HepG2 (cell line): ENCODE data around the gene ORMDL2. TPM values are rescaled to one million over a fixed set of nuclear protein-coding genes. Genes with fewer than 3 reads are reported as not detected.

Source experiments
- ATAC-seq: fragments of 200-7000 bp; cut with Tn5 transposase; 3 replicates; pipeline ENCODE4 v1.9.1; 2020; ENCODE audit warnings: mild to moderate bottlenecking, moderate library complexity
- Bru-seq: library from RNA; stranded (reverse); fragments of 400-500 nt; gene quantifications from one replicate; lab custom pipeline; 2021; lab: Mats Ljungman, UMichigan
- BruChase-seq, 2 experiments: library from RNA; stranded (reverse); fragments of 400-500 nt; gene quantifications; one replicate each; lab custom pipeline; 2021; lab: Mats Ljungman, UMichigan
- BruUV-seq: library from RNA; stranded (reverse); fragments of 400-500 nt; replicated peaks from 2 replicates; lab custom pipeline; 2021; lab: Mats Ljungman, UMichigan
- CTCF ChIA-PET: fragments of 300-600 bp; formaldehyde crosslinking; extraction: SDS; loops from one replicate; lab custom pipeline; 2021; ENCODE audit warnings: low total read pairs, inconsistent platforms, low intra/inter-chr PET ratio; lab: Yijun Ruan, JAX
- POLR2A ChIA-PET: fragments of 350-600 bp; sonication (Branson Sonifier 250); formaldehyde crosslinking; loops from one replicate; lab custom pipeline; 2020; ENCODE audit warnings: antibody characterized with exemption, inconsistent platforms; lab: Yijun Ruan, JAX
- DNase-seq: peaks from one replicate; pipeline ENCODE4 v3.0.0-alpha.2; 2015; ENCODE audit warnings: low spot score
- FAIRE-seq: peaks from 3 replicates; lab custom pipeline; 2011; peaks lifted over from hg19 to GRCh38; lab: Jason Lieb, UNC
- H2AFZ ChIP-seq: one replicate; pipeline ENCODE4 v1.6.1; 2011; ENCODE audit warnings: low read length, inconsistent platforms
- H3K27ac ChIP-seq: fragments of 300-600 bp; 3 replicates; pipeline ENCODE4 v1.8.0; 2011; ENCODE audit warnings: mixed run types, mild to moderate bottlenecking, mixed read lengths, low read length, inconsistent platforms; ENCODE audit not compliant: insufficient read depth; ENCODE audit errors: extremely low read length
- H3K27me3 ChIP-seq, 2 experiments: fragments of 200-600 bp in 1 of 2; 2 replicates in 1 of 2; 3 replicates in 1 of 2; pipeline versions ENCODE4 v1.6.0 to v1.8.0; 2011; ENCODE audit warnings: low read length in 2 of 2, mild to moderate bottlenecking in 2 of 2, moderate library complexity in 2 of 2, inconsistent platforms in 1 of 2; ENCODE audit not compliant: insufficient read depth in 2 of 2, control insufficient read depth in 1 of 2
- H3K36me3 ChIP-seq, 2 experiments: fragments of 200-600 bp in 1 of 2; replicated peaks in 1 of 2; 2 replicates in 1 of 2; 3 replicates in 1 of 2; pipeline versions ENCODE4 v1.5.1 to v1.8.0; 2011; ENCODE audit warnings: low read length in 2 of 2, inconsistent platforms in 1 of 2; ENCODE audit not compliant: insufficient read depth in 2 of 2, control insufficient read depth in 1 of 2
- H3K4me1 ChIP-seq: 2 replicates; pipeline ENCODE4 v1.5.1; 2012; ENCODE audit warnings: low read length, inconsistent platforms; ENCODE audit not compliant: insufficient read depth
- H3K4me2 ChIP-seq: 2 replicates; pipeline ENCODE4 v1.6.0; 2011; ENCODE audit warnings: low read depth, low read length, inconsistent platforms
- H3K4me3 ChIP-seq, 3 experiments: fragments of 200-600 bp in 1 of 3; sonication (generic), shearing (Covaris generic) in 1 of 3; replicated peaks in 1 of 3; 2 replicates each; pipeline ENCODE4 v1.5.1; 2011 to 2016; ENCODE audit warnings: low read length in 3 of 3, inconsistent platforms in 2 of 3, low read depth in 2 of 3, mild to moderate bottlenecking in 2 of 3, control low read depth in 1 of 3, mixed read lengths in 1 of 3; ENCODE audit not compliant: insufficient read depth in 1 of 3
- H3K79me2 ChIP-seq: one replicate; pipeline ENCODE4 v1.6.1; 2011; ENCODE audit warnings: low read length, inconsistent platforms; ENCODE audit not compliant: insufficient read depth
- H3K9ac ChIP-seq: 2 replicates; pipeline ENCODE4 v1.6.0; 2011; ENCODE audit warnings: mild to moderate bottlenecking, low read depth, low read length, inconsistent platforms; ENCODE audit not compliant: insufficient read depth
- H3K9me3 ChIP-seq: 2 replicates; pipeline ENCODE4 v1.5.1; 2012; ENCODE audit warnings: mild to moderate bottlenecking, low read length
- H4K20me1 ChIP-seq: 2 replicates; pipeline ENCODE4 v1.6.0; 2011; ENCODE audit warnings: inconsistent platforms, mild to moderate bottlenecking, low read length, moderate library complexity; ENCODE audit not compliant: insufficient read depth
- GATAD1 ChIP-seq: IDR thresholded peaks from 2 replicates; pipeline ENCODE4 v1.6.1; 2016; ENCODE audit warnings: missing genetic modification reagents, missing compliant biosample characterization
- HOXA3 ChIP-seq: sonication (generic); formaldehyde crosslinking; IDR thresholded peaks from 2 replicates; pipeline ENCODE4 v1.5.0; 2020; ENCODE audit warnings: missing genetic modification reagents
- IKZF1 ChIP-seq: fragments of 450-650 bp; IDR thresholded peaks from 2 replicates; pipeline ENCODE4 v1.7.1; 2016
- REL ChIP-seq: sonication (generic); formaldehyde crosslinking; conservative IDR thresholded peaks from 2 replicates; pipeline ENCODE4 v1.8.0; 2022; ENCODE audit warnings: mild to moderate bottlenecking, missing genetic modification reagents, moderate library complexity
- ZNF790 ChIP-seq: sonication (generic); formaldehyde crosslinking; IDR thresholded peaks from 2 replicates; pipeline ENCODE4 v1.8.0; 2022; ENCODE audit warnings: missing genetic modification reagents, mild to moderate bottlenecking, borderline replicate concordance
- WGBS: methylation state at CpG from one replicate; pipeline ENCODE4 v1.1.6; 2017; ENCODE audit warnings: low lambda C conversion rate; 5-methylcytosine and 5-hydroxymethylcytosine counted together
- in situ Hi-C: cut with HindIII; loops from 2 replicates; pipeline ENCODE4 v1.10.0; 2017; ENCODE audit warnings: low pct_unique_long_range_greater_than_20kb; ENCODE audit not compliant: extremely low pct_ligation_motif_present
- intact Hi-C: fragments of 100-400 bp; cut with micrococcal nuclease; formaldehyde crosslinking; loops from one replicate; pipeline ENCODE4 v1.10.0; 2022; ENCODE audit not compliant: unreplicated experiment
- long read RNA-seq, 2 experiments: library from RNA in 1 of 2; library from polyadenylated mRNA in 1 of 2; stranded (forward) in 1 of 2; unstranded in 1 of 2; transcript quantifications; one replicate each; pipeline ENCODE4 v2.0.0, GENCODE V29; 2019 to 2022
- polyA minus RNA-seq, 3 experiments: library from RNA; depleted of rRNA, polyadenylated mRNA; stranded (reverse); fragments of >200 nt; gene quantifications; 2 replicates each; pipeline ENCODE4 v1.2.3, GENCODE V29; 2011; ENCODE audit warnings: low replicate concordance in 1 of 3
- polyA plus RNA-seq, 8 experiments: library from polyadenylated mRNA; depleted of rRNA in 3 of 8; stranded (reverse) in 7 of 8; unstranded in 1 of 8; fragments of >200 nt; fragmentation: Illumina TruSeq in 4 of 8; extraction: Trizol in 4 of 8; gene quantifications; 2 replicates each; pipeline versions ENCODE4 v1.2.1 to v1.2.3, GENCODE V29; 2011 to 2016; ENCODE audit warnings: low read depth in 4 of 8, missing spikeins in 1 of 8, mixed read lengths in 1 of 8; ENCODE audit not compliant: insufficient read depth in 1 of 8
- total RNA-seq, 5 experiments: library from RNA; depleted of rRNA; stranded (reverse); fragments of >200 nt; fragmentation: Illumina TruSeq; extraction: Trizol; gene quantifications; 2 replicates each; pipeline ENCODE4 v1.2.3, GENCODE V29; 2016; ENCODE audit warnings: low read depth in 1 of 5
- TF ChIP-seq, protein P1 (sequence below): IDR thresholded peaks from 2 replicates; pipeline ENCODE4 v1.6.1; 2012; ENCODE audit warnings: low read length, improper control_type of control experiment
- TF ChIP-seq, protein P2 (sequence below): sonication (generic); formaldehyde crosslinking; IDR thresholded peaks from 2 replicates; pipeline ENCODE4 v1.4.0; 2020; ENCODE audit warnings: missing genetic modification reagents; ENCODE audit errors: not compliant biosample characterization

The ORMDL2 gene, protein sequence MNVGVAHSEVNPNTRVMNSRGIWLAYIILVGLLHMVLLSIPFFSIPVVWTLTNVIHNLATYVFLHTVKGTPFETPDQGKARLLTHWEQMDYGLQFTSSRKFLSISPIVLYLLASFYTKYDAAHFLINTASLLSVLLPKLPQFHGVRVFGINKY
- total RNA-seq (2016; rRNA removed; fragmentation: Illumina TruSeq; extraction: Trizol), result 14.8 and 28.6 TPM in 2 replicates
- total RNA-seq (2016; cell fraction: cytosol; rRNA removed; fragmentation: Illumina TruSeq; extraction: Trizol; ENCODE audit: low read depth), result 8.9 and 10.8 TPM in 2 replicates
- 18.4 and 26.4 TPM in 2 replicates for total RNA-seq (2016; cell fraction: insoluble cytoplasmic fraction; rRNA removed; fragmentation: Illumina TruSeq; extraction: Trizol)
- 8.8 and 10.8 TPM in 2 replicates for total RNA-seq (2016; cell fraction: membrane; rRNA removed; fragmentation: Illumina TruSeq; extraction: Trizol)
- 20.1 and 21.6 TPM in 2 replicates for total RNA-seq (2016; cell fraction: nucleus; rRNA removed; fragmentation: Illumina TruSeq; extraction: Trizol)
- polyA plus RNA-seq (2011; rRNA removed), result 24.0 and 30.2 TPM in 2 replicates
- polyA plus RNA-seq (2011; cell fraction: cytosol; rRNA removed), result 17.7 and 25.9 TPM in 2 replicates
- polyA plus RNA-seq (2011; cell fraction: nucleus; rRNA removed), result 10.1 and 18.4 TPM in 2 replicates
- 20.8 and 36.4 TPM in 2 replicates for polyA plus RNA-seq (2012)
- 11.3 and 13.0 TPM in 2 replicates for polyA plus RNA-seq (2016; cell fraction: cytosol; fragmentation: Illumina TruSeq; extraction: Trizol; ENCODE audit: low read depth)
- polyA plus RNA-seq (2016; cell fraction: insoluble cytoplasmic fraction; fragmentation: Illumina TruSeq; extraction: Trizol; ENCODE audit: low read depth), result 15.1 and 16.1 TPM in 2 replicates
- polyA plus RNA-seq (2016; cell fraction: membrane; fragmentation: Illumina TruSeq; extraction: Trizol; ENCODE audit: low read depth), result 8.1 and 11.2 TPM in 2 replicates
- 36.9 and 39.7 TPM in 2 replicates for polyA plus RNA-seq (2016; cell fraction: nucleus; fragmentation: Illumina TruSeq; extraction: Trizol; ENCODE audit: insufficient read depth, low read depth)
- 41.3 and 201 TPM in 2 replicates for polyA minus RNA-seq (2011; rRNA and poly(A)+ RNA removed; ENCODE audit: low replicate concordance)
- polyA minus RNA-seq (2011; cell fraction: cytosol; rRNA and poly(A)+ RNA removed), result 12.1 and 14.1 TPM in 2 replicates
- polyA minus RNA-seq (2011; cell fraction: nucleus; rRNA and poly(A)+ RNA removed), result 16.2 and 21.8 TPM in 2 replicates
- percentile 76 among the genes with signal in this experiment for Bru-seq, nascent RNA
- BruChase-seq, experiment 1, labeled RNA remaining after a 6-hour chase, result percentile 69 among the genes with signal in this experiment
- BruChase-seq, experiment 2, labeled RNA remaining after a 2-hour chase, result percentile 58 among the genes with signal in this experiment
- long read RNA-seq, experiment 1, transcript ORMDL2-201 (4 exons, 2,141 nt), result major isoform, 24 of 26 reads
- long read RNA-seq, experiment 1, partial matches to known transcripts, result 1 of 26 reads
- long read RNA-seq, experiment 1, other reads (novel, unspliced or antisense), result 0 of 26 reads
- long read RNA-seq, experiment 2, transcript ORMDL2-201 (4 exons, 2,141 nt), result major isoform, 43 of 61 reads
- long read RNA-seq, experiment 2, partial matches to known transcripts, result 10 of 61 reads
- long read RNA-seq, experiment 2, other reads (novel, unspliced or antisense), result 6 of 61 reads

DNA sequence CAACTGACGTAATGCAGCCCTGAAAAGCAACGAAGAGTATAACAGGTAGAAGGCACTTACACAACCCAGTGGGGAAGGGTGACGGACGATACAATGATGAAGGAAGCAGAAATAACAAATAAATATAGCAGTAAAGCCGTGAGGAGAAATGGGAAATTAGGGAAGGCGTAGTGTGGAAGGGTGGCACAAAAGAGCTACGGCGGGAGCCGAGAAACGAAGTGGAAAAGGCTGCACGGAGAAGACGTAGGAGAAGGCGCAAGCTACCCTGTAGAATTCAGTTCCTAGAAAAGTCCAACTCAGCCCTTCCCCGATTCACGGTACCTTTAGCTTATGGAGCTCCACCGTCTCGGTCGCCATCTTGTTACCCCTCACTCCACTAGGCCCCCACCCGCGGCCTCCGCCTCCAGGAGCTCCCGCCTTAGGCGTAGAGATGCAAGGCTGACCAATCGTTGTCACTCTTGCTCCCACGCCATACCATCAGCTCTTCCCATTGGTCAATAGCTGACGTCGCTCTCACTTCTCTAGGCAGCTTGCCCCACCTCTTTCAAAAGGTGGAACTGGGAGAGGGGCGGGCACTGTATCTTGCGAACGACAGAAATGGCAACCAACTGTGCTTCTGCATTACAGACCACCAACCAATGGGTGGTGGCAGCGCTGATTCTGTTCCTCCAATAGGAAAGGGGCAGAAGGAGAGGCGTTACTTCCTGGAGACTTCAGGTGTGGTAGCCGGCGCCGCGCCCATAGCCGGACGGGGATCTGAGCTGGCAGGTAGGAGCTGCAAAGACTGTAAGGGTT, at the start of gene ORMDL2, which contains the start of gene SARNP:
ORMDL2 (plus strand) TSS at position 697 of the 795 bp plus-strand sequence. CDS start 959 bp downstream, outside the sequence.
SARNP (minus strand) TSS at position 380 of the 795 bp plus-strand sequence; CDS start at position 357, 23 bp downstream.
- ATAC-seq (peak; percentile 97), DNase-seq (peak; percentile 100), FAIRE-seq (peak; percentile 99)
- Histone ChIP-seq H3K4me1 (peaks cover 56% of the 10 kb centered on the region), H3K4me2 (peak within 1 kb of the TSS; percentile 87), H2AFZ (peak within 1 kb of the TSS; percentile 75), H3K9me3 (no peaks in the 10 kb centered on the region), H3K79me2 (peaks cover 64% of the 10 kb centered on the region), H3K4me3 (peak within 1 kb of the TSS; percentile 81 to 93 (median 82)), H4K20me1 (peaks cover 6% of the 10 kb centered on the region; the same call in 1 of the 2 replicates), H3K36me3 (peaks cover 11 to 35% of the 10 kb centered on the region in 2 experiments), H3K27ac (peak within 1 kb of the TSS; percentile 79), H3K9ac (peak within 1 kb of the TSS; percentile 93), H3K27me3 (no peaks in the 10 kb centered on the region; a peak in 1 of 5 replicates)
- BruUV-seq, result no TSS peak
- in situ Hi-C loops, result no loop called here
- 1% methylated on average over 38 of the region's 38 CpGs for WGBS
- POLR2A ChIA-PET, result interaction anchor here (0.6 to 6.2 kb wide), 27 partner anchors 9 to 1538 kb away, joined by 3 to 206 read pairs (median 6); partner anchors contain the start of genes CBX5, CD63, DGKA and DNAJC14
- intact Hi-C loops, result loop anchor here (1.0 kb wide), 1 partner anchor 110 kb away; the partner anchor contains the start of gene PYM1
- CTCF ChIA-PET, result interaction anchor here (1.3 kb wide), 1 partner anchor 79 kb away, joined by 3 read pairs; no protein-coding TSS in a partner anchor
- TF ChIP-seq IKZF1 (no peak), REL (CRISPR knock-in tag) (no peak), ZNF790 (CRISPR knock-in tag) (no peak), GATAD1 (CRISPR knock-in tag) (peak; percentile 88), HOXA3 (CRISPR knock-in tag) (peak; percentile 61; the same call in 1 of the 2 replicates)
- TF ChIP-seq, protein P1, sequence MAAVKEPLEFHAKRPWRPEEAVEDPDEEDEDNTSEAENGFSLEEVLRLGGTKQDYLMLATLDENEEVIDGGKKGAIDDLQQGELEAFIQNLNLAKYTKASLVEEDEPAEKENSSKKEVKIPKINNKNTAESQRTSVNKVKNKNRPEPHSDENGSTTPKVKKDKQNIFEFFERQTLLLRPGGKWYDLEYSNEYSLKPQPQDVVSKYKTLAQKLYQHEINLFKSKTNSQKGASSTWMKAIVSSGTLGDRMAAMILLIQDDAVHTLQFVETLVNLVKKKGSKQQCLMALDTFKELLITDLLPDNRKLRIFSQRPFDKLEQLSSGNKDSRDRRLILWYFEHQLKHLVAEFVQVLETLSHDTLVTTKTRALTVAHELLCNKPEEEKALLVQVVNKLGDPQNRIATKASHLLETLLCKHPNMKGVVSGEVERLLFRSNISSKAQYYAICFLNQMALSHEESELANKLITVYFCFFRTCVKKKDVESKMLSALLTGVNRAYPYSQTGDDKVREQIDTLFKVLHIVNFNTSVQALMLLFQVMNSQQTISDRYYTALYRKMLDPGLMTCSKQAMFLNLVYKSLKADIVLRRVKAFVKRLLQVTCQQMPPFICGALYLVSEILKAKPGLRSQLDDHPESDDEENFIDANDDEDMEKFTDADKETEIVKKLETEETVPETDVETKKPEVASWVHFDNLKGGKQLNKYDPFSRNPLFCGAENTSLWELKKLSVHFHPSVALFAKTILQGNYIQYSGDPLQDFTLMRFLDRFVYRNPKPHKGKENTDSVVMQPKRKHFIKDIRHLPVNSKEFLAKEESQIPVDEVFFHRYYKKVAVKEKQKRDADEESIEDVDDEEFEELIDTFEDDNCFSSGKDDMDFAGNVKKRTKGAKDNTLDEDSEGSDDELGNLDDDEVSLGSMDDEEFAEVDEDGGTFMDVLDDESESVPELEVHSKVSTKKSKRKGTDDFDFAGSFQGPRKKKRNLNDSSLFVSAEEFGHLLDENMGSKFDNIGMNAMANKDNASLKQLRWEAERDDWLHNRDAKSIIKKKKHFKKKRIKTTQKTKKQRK, result peak; percentile 80
- TF ChIP-seq, protein P2, sequence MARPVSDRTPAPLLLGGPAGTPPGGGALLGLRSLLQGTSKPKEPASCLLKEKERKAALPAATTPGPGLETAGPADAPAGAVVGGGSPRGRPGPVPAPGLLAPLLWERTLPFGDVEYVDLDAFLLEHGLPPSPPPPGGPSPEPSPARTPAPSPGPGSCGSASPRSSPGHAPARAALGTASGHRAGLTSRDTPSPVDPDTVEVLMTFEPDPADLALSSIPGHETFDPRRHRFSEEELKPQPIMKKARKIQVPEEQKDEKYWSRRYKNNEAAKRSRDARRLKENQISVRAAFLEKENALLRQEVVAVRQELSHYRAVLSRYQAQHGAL (CRISPR knock-in tag), result no peak
